ENCODE measurements around the gene HMX2.
A peak's percentile ranks its signal among the peaks of the same experiment; 100 is the strongest.

GRCh38 chr10:123154092-123154710 lies 6.3 kb downstream of the HMX2 start, which contains the start of gene BUB3:
- TF ChIP-seq POLR2A (IDR thresholded peaks at IDR 0.05; ENCODE audit: low read length), result peak; percentile 98
- no peak for TF ChIP-seq GATA1 (IDR thresholded peaks at IDR 0.05; ENCODE audit: low read depth, low read length)

All from erythroblast (primary cell).